ENCODE measurements around the gene UIMC1.

GRCh38 chr5:177010153-177010552 lies 3.6 kb upstream of the UIMC1 start:
- TF ChIP-seq POLR2A (IDR thresholded peaks at IDR 0.05) = no peak
- TF ChIP-seq, protein P1, sequence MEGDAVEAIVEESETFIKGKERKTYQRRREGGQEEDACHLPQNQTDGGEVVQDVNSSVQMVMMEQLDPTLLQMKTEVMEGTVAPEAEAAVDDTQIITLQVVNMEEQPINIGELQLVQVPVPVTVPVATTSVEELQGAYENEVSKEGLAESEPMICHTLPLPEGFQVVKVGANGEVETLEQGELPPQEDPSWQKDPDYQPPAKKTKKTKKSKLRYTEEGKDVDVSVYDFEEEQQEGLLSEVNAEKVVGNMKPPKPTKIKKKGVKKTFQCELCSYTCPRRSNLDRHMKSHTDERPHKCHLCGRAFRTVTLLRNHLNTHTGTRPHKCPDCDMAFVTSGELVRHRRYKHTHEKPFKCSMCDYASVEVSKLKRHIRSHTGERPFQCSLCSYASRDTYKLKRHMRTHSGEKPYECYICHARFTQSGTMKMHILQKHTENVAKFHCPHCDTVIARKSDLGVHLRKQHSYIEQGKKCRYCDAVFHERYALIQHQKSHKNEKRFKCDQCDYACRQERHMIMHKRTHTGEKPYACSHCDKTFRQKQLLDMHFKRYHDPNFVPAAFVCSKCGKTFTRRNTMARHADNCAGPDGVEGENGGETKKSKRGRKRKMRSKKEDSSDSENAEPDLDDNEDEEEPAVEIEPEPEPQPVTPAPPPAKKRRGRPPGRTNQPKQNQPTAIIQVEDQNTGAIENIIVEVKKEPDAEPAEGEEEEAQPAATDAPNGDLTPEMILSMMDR (IDR thresholded peaks at IDR 0.05) = no peak
